HG03135 (cell line): Measurements from ENCODE around the gene EIF5A.

Source experiments
- ATAC-seq: cut with Tn5 transposase; IDR thresholded peaks from one replicate; pipeline ENCODE4 v1.9.1; 2021; ENCODE audit warnings: mild to moderate bottlenecking, moderate library complexity; ENCODE audit not compliant: unreplicated experiment

EIF5A gene

GRCh38 chr17:7352910-7353635, 45.6 kb downstream of the EIF5A start:
- no peak for ATAC-seq

- ATAC-seq, result no peak
Measured at GRCh38 chr17:7354262-7354843, 46.9 kb downstream of the EIF5A start.

- no peak for ATAC-seq
Measured at GRCh38 chr17:7355053-7355452, 47.6 kb downstream of the EIF5A start, which contains the start of gene TMEM95. Gene TMEM95 (plus strand): TSS chr17:7355156. CDS start chr17:7355205, 49 bp downstream.

- ATAC-seq, result no peak
Measured at GRCh38 chr17:7355573-7355972, 48.1 kb downstream of the EIF5A start.

- no peak for ATAC-seq
Measured at GRCh38 chr17:7356072-7356549, 48.7 kb downstream of the EIF5A start.

- no peak for ATAC-seq
Measured at GRCh38 chr17:7356756-7357155, 49.3 kb downstream of the EIF5A start.

GRCh38 chr17:7357381-7357780, 50.0 kb downstream of the EIF5A start:
- no peak for ATAC-seq

- ATAC-seq, result no peak
Measured at GRCh38 chr17:7361906-7362305, 54.5 kb downstream of the EIF5A start.
